Lower leg skin (tissue), 3 donors: Measurements from ENCODE around the gene THSD8.

Experiments
- CTCF ChIP-seq, 3 donors: fragments of 450-650 bp; IDR thresholded peaks; one replicate each; pipeline ENCODE4 v1.5.1; 2016; ENCODE audit warnings: antibody characterized with exemption in 3 of 3, mild to moderate bottlenecking in 3 of 3, moderate library complexity in 2 of 3
- POLR2A ChIP-seq, 2 donors: fragments of 450-650 bp; IDR thresholded peaks; one replicate each; pipeline ENCODE4 v1.6.1; 2016 to 2017; ENCODE audit warnings: antibody characterized with exemption in 2 of 2, mild to moderate bottlenecking in 1 of 2, moderate library complexity in 1 of 2

- no peak for TF ChIP-seq CTCF (IDR thresholded peaks at IDR 0.05)
- no peak for TF ChIP-seq POLR2A (IDR thresholded peaks at IDR 0.05)
Observed at GRCh38 chr19:12782424-12783290, 19.2 kb upstream of the THSD8 start.
